Measurements from ENCODE around the gene CLCN6. TPM values are rescaled to one million over a fixed set of nuclear protein-coding genes. Genes with fewer than 3 reads are reported as not detected.

The CLCN6 gene
- total RNA-seq, 2 donors from 2014 or later: 7.0 to 23.7 TPM

- intact Hi-C loops (cut with DNase I): no loop called here
- Histone ChIP-seq H3K27ac (no peak overlapping the region), H3K27me3 (no peaks in the 10 kb centered on the region), H3K36me3 (replicated peaks in 1 of 2; ENCODE audit: insufficient read depth in 1 of 2, low read depth in 2 of 2) (peaks cover 0 to 19% of the 10 kb centered on the region in 2 donors), H3K4me1 (peaks cover 30% of the 10 kb centered on the region), H3K4me3 (no peak overlapping the region), H3K9me3 (no peaks in the 10 kb centered on the region)
- DNase-seq (no peak), ATAC-seq (no peak)
- WGBS, 2 donors: 92 to 100% methylated on average over 1 to 15 of the region's 15 CpGs
- TF ChIP-seq POLR2A (IDR thresholded peaks at IDR 0.05) (no peak), CTCF (IDR thresholded peaks at IDR 0.05) (no peak)
Measured at GRCh38 chr1:11793819-11794218, 12.2 kb upstream of the CLCN6 start.

- H3K36me3 ChIP-seq (replicated peaks in 1 of 2; ENCODE audit: insufficient read depth in 1 of 2, low read depth in 2 of 2): peaks cover 0 to 19% of the 10 kb centered on the region in 2 donors
- peaks cover 26% of the 10 kb centered on the region for H3K4me1 ChIP-seq
- H3K4me3 ChIP-seq: no peak overlapping the region
- DNase-seq (no peak), ATAC-seq (no peak)
- TF ChIP-seq CTCF (IDR thresholded peaks at IDR 0.05): no peak
- TF ChIP-seq POLR2A (IDR thresholded peaks at IDR 0.05): no peak
- no peak overlapping the region for H3K27ac ChIP-seq
- intact Hi-C loops (cut with DNase I): no loop called here
- no peaks in the 10 kb centered on the region for H3K9me3 ChIP-seq
- 92 to 93% methylated on average over 18 to 19 of the region's 19 CpGs for WGBS, 2 donors
- no peaks in the 10 kb centered on the region for H3K27me3 ChIP-seq
Measured at GRCh38 chr1:11794446-11795237, 11.3 kb upstream of the CLCN6 start.

GRCh38 chr1:11795238-11795890 lies 10.6 kb upstream of the CLCN6 start:
- no peaks in the 10 kb centered on the region for H3K9me3 ChIP-seq
- H3K36me3 ChIP-seq (replicated peaks in 1 of 2; ENCODE audit: insufficient read depth in 1 of 2, low read depth in 2 of 2): peaks cover 0 to 19% of the 10 kb centered on the region in 2 donors
- no peak overlapping the region for H3K27ac ChIP-seq
- TF ChIP-seq CTCF (IDR thresholded peaks at IDR 0.05): no peak
- no peak for TF ChIP-seq POLR2A (IDR thresholded peaks at IDR 0.05)
- H3K27me3 ChIP-seq: no peaks in the 10 kb centered on the region
- no peak for DNase-seq
- intact Hi-C loops (cut with DNase I): no loop called here
- ATAC-seq: no peak
- WGBS, 2 donors: 88 to 90% methylated on average over 13 to 14 of the region's 14 CpGs
- no peak overlapping the region for H3K4me3 ChIP-seq
- H3K4me1 ChIP-seq: peaks cover 19% of the 10 kb centered on the region

GRCh38 chr1:11796036-11796828 lies 9.8 kb upstream of the CLCN6 start:
- Histone ChIP-seq H3K36me3 (replicated peaks in 1 of 2; ENCODE audit: insufficient read depth in 1 of 2, low read depth in 2 of 2) (peaks cover 0 to 26% of the 10 kb centered on the region in 2 donors), H3K9me3 (no peaks in the 10 kb centered on the region), H3K27ac (no peak overlapping the region), H3K4me1 (peaks cover 10% of the 10 kb centered on the region), H3K27me3 (no peaks in the 10 kb centered on the region), H3K4me3 (no peak overlapping the region)
- ATAC-seq (no peak), DNase-seq (no peak)
- TF ChIP-seq CTCF (IDR thresholded peaks at IDR 0.05) (no peak), POLR2A (IDR thresholded peaks at IDR 0.05) (no peak)
- WGBS, 2 donors: 92 to 94% methylated on average over 8 to 13 of the region's 15 CpGs
- intact Hi-C loops (cut with DNase I): no loop called here

Measured in body of pancreas (tissue), 4 donors.